GOT3 (cell line): ENCODE measurements around the gene SRRM2.

Source experiments
- DNase-seq: peaks from one replicate; lab custom pipeline; 2025; ENCODE audit warnings: mixed read lengths; lab: John Stamatoyannopoulos, UW

The SRRM2 gene

GRCh38 chr16:2762711-2763110, 10.3 kb downstream of the SRRM2 start:
- no peak for DNase-seq

- DNase-seq, result no peak
These were observed 10.7 kb downstream of the SRRM2 start for GRCh38 chr16:2763173-2763572.

GRCh38 chr16:2764718-2765117, 12.3 kb downstream of the SRRM2 start:
- DNase-seq, result no peak

- DNase-seq, result no peak
These were observed 13.3 kb downstream of the SRRM2 start for GRCh38 chr16:2765462-2766404.

- no peak for DNase-seq
These were observed 14.1 kb downstream of the SRRM2 start for GRCh38 chr16:2766430-2767139.

- no peak for DNase-seq
These were observed 14.8 kb downstream of the SRRM2 start for GRCh38 chr16:2767140-2767731.

- no peak for DNase-seq
These were observed 15.5 kb downstream of the SRRM2 start for GRCh38 chr16:2767891-2768290.

GRCh38 chr16:2768403-2769089, 16.1 kb downstream of the SRRM2 start:
- no peak for DNase-seq

- DNase-seq, result no peak
These were observed 16.7 kb downstream of the SRRM2 start for GRCh38 chr16:2769100-2769529.

GRCh38 chr16:2769675-2770056, 17.2 kb downstream of the SRRM2 start:
- DNase-seq, result no peak

GRCh38 chr16:2770057-2770951, 17.9 kb downstream of the SRRM2 start:
- no peak for DNase-seq

- DNase-seq, result no peak
These were observed 19.3 kb downstream of the SRRM2 start for GRCh38 chr16:2771496-2772402.

- DNase-seq, result no peak
These were observed 20.9 kb downstream of the SRRM2 start for GRCh38 chr16:2773188-2773968.

GRCh38 chr16:2774161-2774891, 21.9 kb downstream of the SRRM2 start:
- no peak for DNase-seq

- no peak for DNase-seq
These were observed 22.8 kb downstream of the SRRM2 start for GRCh38 chr16:2775131-2775716.

- DNase-seq, result no peak
These were observed 23.5 kb downstream of the SRRM2 start for GRCh38 chr16:2775765-2776499.

- no peak for DNase-seq
These were observed 24.2 kb downstream of the SRRM2 start for GRCh38 chr16:2776500-2777139.
